ENCODE measurements around the gene ASB3.

- TF ChIP-seq EZH2 (IDR thresholded peaks at IDR 0.05; ENCODE audit: low read length) (no peak), CTCF (optimal IDR thresholded peaks at IDR 0.05 in 1 of 3, IDR thresholded peaks at IDR 0.05 in 1 of 3, conservative IDR thresholded peaks at IDR 0.05 in 1 of 3; ENCODE audit: extremely low read depth in 1 of 3, insufficient read depth in 2 of 3, low read length in 3 of 3) (no peak)
These were observed 32.9 kb upstream of the ASB3 start for GRCh38 chr2:53819634-53820033.

Measured in keratinocyte (primary cell).